ENCODE data around the gene HPN.
"Not testable (repeated sequence)": the region's sequence is repeated elsewhere in the genome, so short reads cannot be mapped to it uniquely, and the experiment has no call there.

Gene HPN

DNA sequence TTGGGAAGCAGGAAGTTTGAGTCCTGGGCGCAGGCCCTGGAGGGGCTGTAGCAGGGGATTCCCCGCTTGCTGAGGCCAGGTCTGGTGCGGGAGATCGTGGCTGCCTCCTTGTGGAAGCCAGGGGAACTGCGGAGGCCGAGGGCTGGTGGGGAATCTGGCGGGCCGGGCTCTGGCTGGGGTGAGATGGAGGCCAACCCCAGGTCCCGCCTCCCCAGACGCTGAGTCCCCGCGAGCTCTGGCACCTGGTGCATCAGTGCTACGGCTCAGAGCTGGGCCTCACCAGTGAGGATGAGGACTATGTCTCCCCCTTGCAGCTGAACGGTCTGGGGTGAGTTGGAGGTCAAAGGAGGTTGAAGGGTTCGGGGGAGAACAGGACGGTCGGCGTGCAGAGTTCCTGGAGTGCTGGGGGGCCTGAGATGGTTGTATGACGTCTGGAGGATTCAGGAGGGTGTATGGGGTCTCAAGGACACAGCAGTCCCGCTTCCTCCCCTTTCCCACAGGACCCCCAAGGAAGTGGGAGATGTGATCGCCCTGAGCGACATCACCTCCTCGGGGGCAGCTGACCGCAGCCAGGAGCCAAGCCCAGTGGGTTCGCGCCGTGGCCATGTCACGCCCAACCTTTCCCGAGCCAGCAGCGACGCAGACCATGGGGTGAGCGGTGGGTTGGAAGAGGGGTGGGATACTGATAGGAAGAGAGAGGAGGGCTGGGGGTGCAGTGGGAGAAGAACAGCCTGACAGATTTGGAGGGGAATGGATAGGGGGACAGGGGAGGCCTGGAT, 28.3 kb upstream of the HPN start:
- Mint-ChIP-seq H3K4me1 (peaks cover 63% of the 10 kb centered on the region), H3K27ac (ENCODE audit: low read depth) (peak overlapping the region; percentile 98), H3K9me3 (no peaks in the 10 kb centered on the region), H3K4me3 (peak overlapping the region; percentile 78), H3K36me3 (ENCODE audit: insufficient read depth) (peaks cover 60% of the 10 kb centered on the region), H3K27me3 (no peaks in the 10 kb centered on the region)
- DNase-seq (ENCODE audit: low spot score in 2 of 2) (peak; percentile 81 to 87), ATAC-seq (replicated peaks; ENCODE audit: extremely low read depth, poor library complexity, severe bottlenecking) (peak; percentile 62)

DNA sequence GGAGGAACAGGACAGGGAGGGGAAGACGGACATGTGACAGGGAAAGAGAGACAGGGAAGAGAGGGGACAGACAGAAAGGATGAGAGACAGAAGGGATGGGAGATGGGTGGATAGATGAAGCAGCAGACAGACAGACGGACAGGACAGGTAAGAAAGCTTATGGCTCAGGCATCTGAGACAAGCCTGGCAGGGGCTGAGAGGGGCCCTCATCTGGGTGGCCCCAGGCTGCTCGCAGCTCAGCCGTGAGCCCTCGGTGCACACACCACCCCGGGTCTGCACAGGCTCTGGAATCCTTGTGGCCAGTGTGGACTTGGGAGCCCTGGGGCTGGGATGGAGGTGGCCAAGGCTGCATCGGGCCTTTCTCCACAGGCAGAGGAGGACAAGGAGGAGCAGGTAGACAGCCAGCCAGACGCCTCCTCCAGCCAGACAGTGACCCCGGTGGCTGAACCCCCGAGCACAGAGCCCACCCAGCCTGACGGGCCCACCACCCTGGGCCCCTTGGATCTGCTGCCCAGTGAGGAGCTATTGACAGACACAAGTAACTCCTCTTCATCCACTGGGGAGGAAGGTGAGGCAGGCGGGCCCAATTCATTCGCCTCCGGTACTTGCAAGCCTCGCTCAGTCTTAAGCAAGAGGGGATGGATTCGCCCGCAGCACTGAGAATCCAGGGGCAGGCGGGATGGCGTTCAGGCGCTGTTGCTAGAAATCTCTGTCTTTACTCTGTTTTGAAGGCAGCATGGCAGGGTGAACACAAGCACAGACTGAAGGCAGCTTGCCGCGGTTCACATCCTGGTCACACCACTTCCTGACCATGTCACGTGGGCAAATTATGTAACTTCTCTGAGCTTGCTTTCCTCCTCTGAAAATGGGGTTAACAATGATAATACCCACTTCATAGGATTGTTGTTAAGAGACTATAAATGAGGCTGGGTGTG, 27.4 kb upstream of the HPN start:
- H3K27ac Mint-ChIP-seq (ENCODE audit: low read depth), result peak overlapping the region; percentile 98
- no peaks in the 10 kb centered on the region for H3K9me3 Mint-ChIP-seq
- peak; percentile 48 to 72 for DNase-seq (ENCODE audit: low spot score in 2 of 2)
- H3K36me3 Mint-ChIP-seq (ENCODE audit: insufficient read depth), result peaks cover 65% of the 10 kb centered on the region
- peak; percentile 74 for ATAC-seq (replicated peaks; ENCODE audit: extremely low read depth, poor library complexity, severe bottlenecking)
- peaks cover 68% of the 10 kb centered on the region for H3K4me1 Mint-ChIP-seq
- H3K27me3 Mint-ChIP-seq, result no peaks in the 10 kb centered on the region
- peak overlapping the region; percentile 78 for H3K4me3 Mint-ChIP-seq

DNA sequence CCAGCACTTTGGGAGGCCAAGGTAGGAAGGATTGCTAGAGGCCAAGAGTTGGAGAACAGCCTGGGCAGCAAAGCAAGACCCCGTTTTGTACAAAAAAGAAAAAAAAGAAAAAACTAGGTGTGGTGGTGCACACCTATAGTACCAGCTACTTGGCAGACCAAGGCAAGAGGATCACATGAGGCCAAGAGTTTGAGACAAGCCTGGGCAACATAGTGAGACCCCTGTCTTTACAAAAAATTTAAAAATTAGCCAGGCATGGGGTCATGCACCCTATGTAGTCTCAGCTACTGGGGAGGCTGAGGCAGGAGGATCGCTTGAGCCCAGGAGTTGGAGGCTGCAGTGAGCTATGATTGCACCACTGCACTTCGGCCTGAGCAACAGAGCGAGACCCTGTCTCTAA, 26.7 kb upstream of the HPN start:
- Mint-ChIP-seq H3K27ac (ENCODE audit: low read depth) (peak overlapping the region; percentile 98), H3K36me3 (ENCODE audit: insufficient read depth) (peaks cover 68% of the 10 kb centered on the region), H3K4me1 (peaks cover 71% of the 10 kb centered on the region), H3K4me3 (peak overlapping the region; percentile 78)
- not testable (repeated sequence) for H3K27me3 Mint-ChIP-seq; H3K9me3 Mint-ChIP-seq; ATAC-seq (replicated peaks; ENCODE audit: extremely low read depth, poor library complexity, severe bottlenecking); DNase-seq (ENCODE audit: low spot score in 2 of 2)

DNA sequence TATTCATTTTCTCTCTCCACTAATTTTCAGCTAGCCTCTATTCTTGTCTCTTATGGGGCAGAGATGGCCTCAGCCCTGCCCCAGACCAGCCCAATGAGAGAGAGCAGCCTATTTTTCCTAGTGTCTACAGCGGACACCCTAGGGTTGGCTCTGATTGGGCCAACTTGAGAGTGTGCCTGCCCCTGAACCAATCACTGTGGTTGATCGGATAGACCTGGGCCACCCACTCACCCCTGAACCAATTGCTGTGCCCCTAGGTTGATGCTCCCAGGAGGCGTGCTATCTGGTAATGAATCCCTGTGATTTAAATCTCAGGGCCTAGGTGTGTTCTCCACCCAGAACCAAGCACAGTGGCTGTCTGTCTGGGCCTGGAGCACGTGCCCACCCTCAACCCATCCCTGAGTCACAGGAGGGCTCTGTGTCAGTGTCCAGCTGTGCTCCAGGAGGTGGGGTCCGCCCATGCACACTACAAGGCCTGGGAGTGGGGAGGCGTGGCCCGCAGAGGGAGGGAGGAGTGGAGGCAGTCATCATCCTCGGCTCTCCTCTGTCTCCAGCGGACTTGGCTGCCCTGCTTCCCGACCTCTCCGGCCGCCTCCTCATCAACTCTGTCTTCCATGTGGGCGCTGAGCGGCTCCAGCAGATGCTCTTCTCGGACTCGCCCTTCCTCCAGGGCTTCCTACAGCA, 26.1 kb upstream of the HPN start:
- Mint-ChIP-seq H3K9me3 (no peaks in the 10 kb centered on the region), H3K4me1 (peaks cover 69% of the 10 kb centered on the region), H3K36me3 (ENCODE audit: insufficient read depth) (peaks cover 72% of the 10 kb centered on the region), H3K27ac (ENCODE audit: low read depth) (peak overlapping the region; percentile 98), H3K27me3 (no peaks in the 10 kb centered on the region), H3K4me3 (no peak overlapping the region)
- no peak for DNase-seq (ENCODE audit: low spot score in 2 of 2)
- ATAC-seq (replicated peaks; ENCODE audit: extremely low read depth, poor library complexity, severe bottlenecking), result no peak

DNA sequence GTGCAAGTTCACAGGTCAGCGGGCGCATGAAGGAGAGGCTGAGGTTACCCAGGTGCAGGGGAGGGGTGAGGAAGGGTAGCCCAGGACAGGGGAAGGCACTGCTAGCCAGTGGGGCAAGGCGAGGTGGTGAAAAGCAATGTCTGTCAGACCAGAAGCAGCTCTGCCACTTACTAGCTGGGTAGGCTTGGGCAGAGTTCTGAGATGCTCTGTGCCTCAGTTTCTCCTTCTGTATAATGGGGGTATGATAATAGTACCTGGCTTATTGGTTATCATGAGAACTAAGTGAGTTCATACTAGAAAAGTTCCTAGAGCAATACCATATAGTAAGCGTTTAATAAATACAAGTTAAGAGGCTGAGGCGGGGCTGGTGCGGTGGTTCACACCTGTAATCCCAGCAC, 25.6 kb upstream of the HPN start:
- H3K4me3 Mint-ChIP-seq, result no peak overlapping the region

DNA sequence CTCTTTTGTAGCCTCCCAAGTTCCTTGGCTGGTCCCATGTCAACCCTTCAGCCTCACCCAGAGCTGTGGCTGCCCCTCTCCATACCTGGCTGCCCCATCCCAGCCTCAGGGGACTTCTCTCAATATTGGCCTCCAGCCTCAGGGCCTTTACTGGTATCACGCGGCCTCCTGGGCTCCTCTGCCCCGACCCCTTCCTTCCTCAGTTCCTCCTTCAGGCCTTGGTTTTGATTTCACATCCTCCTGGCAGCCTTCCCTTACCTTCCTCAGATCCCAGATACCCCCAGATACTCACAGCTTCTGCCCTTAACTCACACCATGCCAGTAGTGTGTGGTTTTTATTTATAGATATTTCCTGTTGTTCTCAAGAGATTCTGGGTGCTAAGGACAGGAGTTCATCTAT, 24.0 kb upstream of the HPN start:
- Mint-ChIP-seq H3K4me3 (no peak overlapping the region), H3K36me3 (ENCODE audit: insufficient read depth) (peaks cover 63% of the 10 kb centered on the region), H3K4me1 (peaks cover 54% of the 10 kb centered on the region), H3K27ac (ENCODE audit: low read depth) (peak overlapping the region; percentile 36), H3K9me3 (no peaks in the 10 kb centered on the region), H3K27me3 (no peaks in the 10 kb centered on the region)
- DNase-seq (ENCODE audit: low spot score in 2 of 2) (no peak), ATAC-seq (replicated peaks; ENCODE audit: extremely low read depth, poor library complexity, severe bottlenecking) (no peak)

More for the DNA sequence above, 25.6 kb upstream of the HPN start:
- ATAC-seq (replicated peaks; ENCODE audit: extremely low read depth, poor library complexity, severe bottlenecking) (no peak), DNase-seq (ENCODE audit: low spot score in 2 of 2) (no peak)
- Mint-ChIP-seq H3K4me1 (peaks cover 64% of the 10 kb centered on the region), H3K9me3 (no peaks in the 10 kb centered on the region), H3K36me3 (ENCODE audit: insufficient read depth) (peaks cover 73% of the 10 kb centered on the region), H3K27me3 (no peaks in the 10 kb centered on the region), H3K27ac (ENCODE audit: low read depth) (no peak overlapping the region)

DNA sequence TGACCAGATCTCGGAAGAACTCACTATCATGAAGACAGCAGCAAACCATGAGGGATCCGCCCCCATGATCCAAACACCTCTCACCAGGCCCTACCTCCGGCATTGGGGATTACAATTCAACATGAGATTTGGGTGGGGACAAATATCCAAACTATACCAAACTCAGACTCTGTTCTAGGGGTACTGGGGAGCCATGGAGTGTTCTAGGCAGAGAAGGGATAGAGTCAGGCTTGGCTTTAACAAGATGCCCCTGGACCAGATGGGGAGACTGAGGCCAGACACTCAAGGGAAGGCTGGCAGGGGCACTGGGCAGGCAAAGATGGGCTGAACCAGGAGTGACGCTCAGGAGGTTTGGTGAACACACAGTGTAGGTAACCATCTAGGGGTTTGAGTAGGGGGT, 23.1 kb upstream of the HPN start:
- no peak for ATAC-seq (replicated peaks; ENCODE audit: extremely low read depth, poor library complexity, severe bottlenecking)
- no peak for DNase-seq (ENCODE audit: low spot score in 2 of 2)
- H3K4me1 Mint-ChIP-seq, result peaks cover 45% of the 10 kb centered on the region
- H3K9me3 Mint-ChIP-seq, result no peaks in the 10 kb centered on the region
- H3K4me3 Mint-ChIP-seq, result no peak overlapping the region
- H3K36me3 Mint-ChIP-seq (ENCODE audit: insufficient read depth), result peaks cover 58% of the 10 kb centered on the region
- H3K27ac Mint-ChIP-seq (ENCODE audit: low read depth), result peak overlapping the region; percentile 80
- H3K27me3 Mint-ChIP-seq, result no peaks in the 10 kb centered on the region

DNA sequence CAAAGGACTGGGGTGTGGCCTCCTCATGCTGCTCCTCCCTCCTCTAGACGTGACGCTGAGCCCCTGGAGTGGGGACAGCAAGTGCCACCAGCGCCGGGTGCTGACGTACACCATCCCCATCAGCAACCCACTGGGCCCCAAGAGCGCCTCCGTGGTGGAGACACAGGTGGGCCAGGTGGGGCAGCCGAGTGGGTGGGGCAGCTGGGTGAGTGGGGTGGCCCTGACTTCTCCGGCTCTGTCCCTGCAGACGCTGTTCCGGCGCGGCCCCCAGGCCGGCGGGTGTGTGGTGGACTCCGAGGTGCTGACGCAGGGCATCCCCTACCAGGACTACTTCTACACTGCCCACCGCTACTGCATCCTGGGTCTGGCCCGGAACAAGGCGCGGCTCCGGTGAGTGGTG, 22.4 kb upstream of the HPN start:
- Mint-ChIP-seq H3K27ac (ENCODE audit: low read depth) (peak overlapping the region; percentile 80), H3K36me3 (ENCODE audit: insufficient read depth) (peaks cover 61% of the 10 kb centered on the region), H3K4me3 (no peak overlapping the region), H3K27me3 (no peaks in the 10 kb centered on the region), H3K4me1 (peaks cover 37% of the 10 kb centered on the region), H3K9me3 (no peaks in the 10 kb centered on the region)
- DNase-seq (ENCODE audit: low spot score in 2 of 2), result no peak
- no peak for ATAC-seq (replicated peaks; ENCODE audit: extremely low read depth, poor library complexity, severe bottlenecking)

DNA sequence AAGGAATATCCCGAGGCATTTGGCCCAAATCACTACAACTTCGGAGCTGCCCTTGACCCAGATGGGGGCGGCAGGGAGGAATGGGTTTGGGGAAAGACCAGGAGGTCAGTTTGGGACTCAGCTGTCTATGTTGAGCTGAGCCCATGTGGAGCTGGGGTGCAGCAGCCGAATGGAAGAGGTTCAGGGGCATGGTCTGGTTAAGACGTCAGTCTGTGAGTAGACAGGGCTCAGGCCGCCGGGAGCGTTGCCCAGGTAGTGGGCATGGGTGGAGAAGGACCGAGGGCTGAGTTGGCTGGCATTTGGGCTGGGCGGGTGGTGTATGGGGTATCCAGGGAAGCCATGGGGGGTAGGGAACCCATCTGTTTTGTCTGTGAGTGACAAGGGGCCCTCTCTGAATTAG, 20.5 kb upstream of the HPN start:
- H3K36me3 Mint-ChIP-seq (ENCODE audit: insufficient read depth), result peaks cover 63% of the 10 kb centered on the region
- no peaks in the 10 kb centered on the region for H3K27me3 Mint-ChIP-seq
- peak overlapping the region; percentile 8 for H3K27ac Mint-ChIP-seq (ENCODE audit: low read depth)
- no peak for ATAC-seq (replicated peaks; ENCODE audit: extremely low read depth, poor library complexity, severe bottlenecking)
- H3K4me3 Mint-ChIP-seq, result no peak overlapping the region
- DNase-seq (ENCODE audit: low spot score in 2 of 2), result no peak
- peaks cover 23% of the 10 kb centered on the region for H3K4me1 Mint-ChIP-seq
- no peaks in the 10 kb centered on the region for H3K9me3 Mint-ChIP-seq

DNA sequence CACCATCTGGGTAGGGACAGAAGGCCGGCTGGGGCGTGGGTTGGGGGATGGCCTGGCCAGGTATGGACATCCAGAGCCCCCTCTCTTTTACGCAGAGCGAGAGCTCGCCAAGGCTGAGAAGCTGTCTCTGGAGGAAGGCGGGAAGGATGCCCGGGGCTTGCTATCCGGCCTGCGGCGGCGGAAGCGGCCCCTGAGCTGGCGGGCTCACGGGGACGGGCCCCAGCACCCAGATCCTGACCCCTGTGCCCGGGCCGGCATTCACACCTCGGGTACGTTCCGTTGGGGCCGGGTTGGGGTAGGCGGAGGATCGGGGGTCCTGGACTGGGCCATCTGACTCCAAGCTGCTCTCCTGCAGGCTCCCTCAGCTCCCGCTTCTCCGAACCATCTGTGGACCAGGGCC, 19.9 kb upstream of the HPN start:
- H3K4me1 Mint-ChIP-seq, result peaks cover 23% of the 10 kb centered on the region
- DNase-seq (ENCODE audit: low spot score in 2 of 2) (no peak), ATAC-seq (replicated peaks; ENCODE audit: extremely low read depth, poor library complexity, severe bottlenecking) (no peak)
- no peaks in the 10 kb centered on the region for H3K9me3 Mint-ChIP-seq
- no peaks in the 10 kb centered on the region for H3K27me3 Mint-ChIP-seq
- H3K4me3 Mint-ChIP-seq, result no peak overlapping the region
- peaks cover 58% of the 10 kb centered on the region for H3K36me3 Mint-ChIP-seq (ENCODE audit: insufficient read depth)
- peak overlapping the region; percentile 51 for H3K27ac Mint-ChIP-seq (ENCODE audit: low read depth)

DNA sequence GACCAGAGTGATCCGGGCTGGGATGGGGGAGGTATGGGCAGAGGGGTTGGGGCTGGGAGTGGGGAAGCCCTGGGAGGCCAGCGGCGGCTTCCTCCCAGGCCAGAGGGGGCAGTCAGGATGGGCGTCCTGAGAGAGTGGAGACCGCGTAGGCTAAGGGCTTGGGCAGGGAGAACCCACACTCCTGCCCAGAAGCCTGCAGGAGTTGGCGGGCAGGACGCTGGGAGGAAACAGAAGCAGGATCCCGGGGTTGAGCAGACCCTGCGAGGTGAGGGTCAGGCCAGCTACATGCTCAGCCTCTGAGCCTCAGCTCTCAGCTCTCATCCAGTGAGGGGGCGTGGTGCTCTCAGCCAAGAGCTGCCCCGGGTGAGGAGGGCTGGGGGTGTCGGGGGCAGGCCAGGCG, 19.1 kb upstream of the HPN start:
- no peak overlapping the region for H3K27ac Mint-ChIP-seq (ENCODE audit: low read depth)
- peaks cover 23% of the 10 kb centered on the region for H3K4me1 Mint-ChIP-seq
- H3K9me3 Mint-ChIP-seq, result no peaks in the 10 kb centered on the region
- no peaks in the 10 kb centered on the region for H3K27me3 Mint-ChIP-seq
- H3K36me3 Mint-ChIP-seq (ENCODE audit: insufficient read depth), result peaks cover 53% of the 10 kb centered on the region
- ATAC-seq (replicated peaks; ENCODE audit: extremely low read depth, poor library complexity, severe bottlenecking) (no peak), DNase-seq (ENCODE audit: low spot score in 2 of 2) (no peak)
- no peak overlapping the region for H3K4me3 Mint-ChIP-seq

DNA sequence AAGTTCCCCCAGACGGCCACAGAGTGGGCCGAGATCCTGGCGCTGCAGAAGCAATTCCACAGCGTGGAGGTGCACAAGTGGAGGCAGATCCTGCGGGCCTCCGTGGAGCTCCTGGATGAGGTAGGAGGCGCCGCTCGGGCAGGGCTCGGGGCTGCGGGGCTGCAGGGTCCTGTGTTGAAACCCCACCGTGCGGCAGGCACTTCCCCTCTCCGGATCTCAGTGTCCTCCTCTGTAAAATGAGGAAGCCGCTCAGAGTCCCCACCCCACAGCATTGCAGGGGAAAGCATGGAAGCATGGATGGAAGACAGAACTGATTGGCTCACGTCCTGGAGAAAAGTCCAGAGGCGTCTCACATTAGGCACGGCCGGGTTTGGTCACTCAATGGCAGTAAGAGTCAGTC, 18.1 kb upstream of the HPN start:
- Mint-ChIP-seq H3K4me1 (peaks cover 26% of the 10 kb centered on the region), H3K4me3 (no peak overlapping the region), H3K27me3 (no peaks in the 10 kb centered on the region), H3K27ac (ENCODE audit: low read depth) (no peak overlapping the region), H3K9me3 (no peaks in the 10 kb centered on the region), H3K36me3 (ENCODE audit: insufficient read depth) (peaks cover 46% of the 10 kb centered on the region)
- ATAC-seq (replicated peaks; ENCODE audit: extremely low read depth, poor library complexity, severe bottlenecking), result no peak
- DNase-seq (ENCODE audit: low spot score in 2 of 2), result no peak
